ENCODE results near the gene UBTF.

Gene UBTF

DNA sequence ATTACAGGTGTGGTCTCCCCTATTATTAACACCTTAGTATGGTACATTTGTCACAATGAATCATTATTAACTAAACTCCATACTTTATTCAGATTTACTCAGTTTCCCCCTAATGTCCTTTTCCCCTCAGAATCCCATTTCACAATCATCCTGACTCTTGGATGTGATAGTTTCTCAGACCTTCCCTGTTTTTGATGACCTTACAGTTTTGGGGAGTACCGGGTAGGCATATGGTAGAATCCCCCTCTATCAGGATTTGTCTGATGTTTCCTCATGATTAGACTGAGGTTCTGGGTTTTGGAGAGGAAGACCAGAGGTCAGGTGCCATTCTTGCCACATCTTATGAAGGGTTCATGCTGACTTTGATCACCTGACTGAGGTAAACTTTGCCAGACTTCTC, 55.0 kb downstream of the UBTF start:
- DNase-seq, result no peak

DNA sequence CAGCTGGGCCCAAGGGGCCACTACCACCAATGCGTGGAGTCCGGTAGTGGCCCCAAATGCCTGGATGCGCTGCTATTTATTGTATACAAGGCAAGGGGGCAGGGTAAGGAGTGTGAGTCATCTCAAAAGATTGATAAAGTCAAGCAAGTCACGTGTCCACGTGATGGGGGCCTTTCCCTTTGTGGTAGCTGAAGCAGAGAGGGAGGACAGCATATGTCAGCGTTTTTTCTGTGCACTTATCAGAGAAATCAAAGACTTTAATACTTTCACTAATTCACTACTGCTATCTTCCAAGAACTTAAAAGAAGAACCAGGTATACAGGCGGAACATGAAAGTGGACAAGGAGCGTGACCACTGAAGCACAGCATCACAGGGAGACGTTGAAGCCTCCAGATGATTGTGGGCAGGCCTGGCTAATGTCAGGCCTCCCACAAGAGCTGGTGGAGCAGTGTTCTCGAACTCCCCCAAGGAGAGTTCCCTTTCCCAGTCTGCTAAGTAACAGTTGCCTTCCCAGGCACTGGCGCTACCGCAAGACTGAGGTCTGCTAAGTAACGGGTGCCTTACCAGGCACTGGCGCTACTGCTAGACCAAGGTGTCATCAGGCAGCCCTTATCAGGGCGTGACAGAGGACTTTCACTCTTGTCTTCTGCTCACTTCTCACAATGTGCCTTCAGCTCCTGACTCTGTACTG, 59.8 kb downstream of the UBTF start:
- no peak for DNase-seq

DNA sequence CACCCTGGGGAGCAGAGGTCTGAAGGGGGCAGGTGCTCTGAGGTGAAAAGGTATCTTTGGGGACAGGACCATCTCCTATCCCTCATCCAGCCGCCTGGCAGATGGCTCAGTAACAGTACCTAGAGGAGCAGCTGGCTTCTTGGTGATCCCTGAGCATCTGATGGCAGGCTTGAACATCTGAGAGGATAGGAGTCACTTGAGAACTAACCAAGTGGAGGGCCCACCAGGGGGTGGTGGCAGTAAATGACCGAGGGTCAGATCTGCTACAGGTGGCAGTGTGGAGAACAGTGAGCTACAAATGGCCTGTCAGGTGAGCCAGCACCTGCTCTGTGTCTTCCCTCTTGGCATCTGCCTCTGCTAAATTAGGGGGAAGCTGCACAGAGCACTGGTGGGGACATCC, 64.0 kb downstream of the UBTF start:
- no peak for DNase-seq
